ENCODE data around the gene UTP11. TPM values are rescaled to one million over a fixed set of nuclear protein-coding genes. Genes with fewer than 3 reads are reported as not detected.

UTP11 gene
- total RNA-seq, 1 experiment from 2014 or later, result 72.9 TPM

- no peak for DNase-seq (ENCODE audit: low read depth)
These were observed 33.1 kb downstream of the UTP11 start for GRCh38 chr1:38045401-38046332.

GRCh38 chr1:38046333-38046883 is 33.9 kb downstream of the UTP11 start, which contains the start of gene POU3F1:
POU3F1 (minus strand) TSS chr1:38046793; CDS start chr1:38046743, 50 bp downstream.
- DNase-seq (ENCODE audit: low read depth), result no peak

GRCh38 chr1:38046884-38047602 is 34.5 kb downstream of the UTP11 start:
- DNase-seq (ENCODE audit: low read depth), result peak; percentile 72

GRCh38 chr1:38047603-38048141 is 35.1 kb downstream of the UTP11 start:
- no peak for DNase-seq (ENCODE audit: low read depth)

- no peak for DNase-seq (ENCODE audit: low read depth)
These were observed 38.0 kb downstream of the UTP11 start for GRCh38 chr1:38050397-38051078.

DNA sequence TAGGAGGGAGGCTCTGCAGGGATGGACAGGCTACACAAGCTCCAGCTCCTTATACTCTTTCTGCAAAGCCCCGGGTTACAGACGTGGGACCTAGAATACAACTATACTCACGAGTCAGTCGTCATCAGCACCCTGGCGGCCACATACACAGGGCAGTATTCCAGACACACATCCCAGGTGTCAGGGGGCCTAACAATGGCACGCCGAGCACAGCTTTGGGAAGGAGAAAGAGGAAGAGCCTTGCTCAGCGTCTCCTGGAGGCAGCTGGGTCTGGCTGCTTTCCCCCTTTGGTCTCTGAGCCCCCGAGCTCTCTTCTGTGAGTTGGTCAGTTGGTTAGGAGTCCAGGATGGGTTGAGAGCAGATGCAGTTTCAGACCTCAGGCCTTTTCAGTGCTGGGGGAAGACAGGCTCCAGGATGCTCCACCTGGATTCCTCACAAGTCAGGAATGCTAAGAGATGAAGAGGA is 38.6 kb downstream of the UTP11 start:
- no peak for DNase-seq (ENCODE audit: low read depth)

- no peak for DNase-seq (ENCODE audit: low read depth)
These were observed 40.3 kb downstream of the UTP11 start for GRCh38 chr1:38052750-38053415.

DNA sequence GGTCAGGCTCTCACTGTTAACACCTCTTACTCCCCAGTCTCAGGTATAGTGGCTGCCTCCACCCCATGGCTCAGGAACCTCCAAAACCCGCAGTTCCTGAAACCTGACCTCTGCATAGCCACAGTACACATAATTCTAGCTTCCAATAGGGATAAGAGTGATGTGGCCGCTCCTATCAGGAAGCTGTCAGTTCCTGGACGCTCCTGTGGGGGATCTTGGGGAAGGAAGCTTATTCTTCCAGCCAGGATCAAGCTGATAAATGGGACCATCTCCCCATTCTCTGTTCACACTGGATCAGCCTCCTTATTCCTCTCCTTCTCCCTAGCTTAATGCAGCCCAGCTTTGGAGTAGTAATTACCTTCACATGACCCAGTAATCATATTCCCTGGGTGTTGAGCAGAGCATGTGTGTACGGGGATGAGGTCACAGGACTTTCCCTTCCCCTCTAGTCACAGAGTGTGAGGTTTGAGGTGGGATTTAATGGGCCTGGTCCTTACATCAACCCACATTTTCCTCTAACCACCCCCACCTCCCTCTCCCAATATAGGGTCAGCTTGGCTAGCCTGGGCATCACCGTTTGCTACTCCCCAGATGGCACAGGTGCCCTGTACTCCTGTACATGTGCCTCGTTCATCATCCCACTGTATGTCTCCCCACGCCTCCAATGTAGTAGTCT is 41.0 kb downstream of the UTP11 start:
- DNase-seq (ENCODE audit: low read depth), result no peak

DNA sequence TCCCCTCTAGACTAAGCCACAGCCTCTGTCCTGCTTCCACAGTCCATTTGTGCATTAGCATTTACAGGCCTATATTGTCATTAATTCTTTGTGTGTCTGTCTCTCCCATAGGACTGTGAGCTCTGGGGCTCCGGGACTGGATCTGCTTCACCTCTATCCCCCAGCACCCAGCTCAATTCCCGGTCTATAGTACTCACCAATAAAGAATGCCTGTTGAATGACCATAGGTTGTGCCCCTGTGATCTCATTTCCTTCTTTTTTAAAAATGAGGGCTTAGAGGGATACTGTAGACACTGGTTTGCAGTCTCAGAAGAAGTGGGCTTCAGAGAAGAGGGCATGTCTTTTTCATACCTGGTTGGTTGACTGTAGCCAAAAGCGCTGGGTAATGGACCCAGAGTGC is 42.9 kb downstream of the UTP11 start:
- no peak for DNase-seq (ENCODE audit: low read depth)

DNA sequence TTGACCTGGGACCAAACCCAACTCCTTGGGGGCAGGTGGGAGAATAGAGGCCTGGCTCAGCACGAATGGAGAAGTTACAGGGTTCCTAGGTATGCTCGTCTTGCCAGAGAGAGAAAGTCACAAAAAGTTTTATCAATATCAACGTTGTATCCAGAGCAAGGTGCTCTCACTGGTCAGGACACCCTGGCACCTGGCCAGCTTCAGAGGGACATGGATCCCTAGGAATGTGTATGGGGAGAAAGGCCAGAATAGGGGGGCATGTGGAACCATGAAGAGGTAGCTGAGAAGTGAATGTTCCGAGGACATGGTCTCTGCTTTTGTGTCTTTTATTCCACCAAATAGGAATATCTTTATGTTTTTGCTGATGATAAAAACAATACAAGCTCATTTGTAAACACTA is 43.4 kb downstream of the UTP11 start:
- no peak for DNase-seq (ENCODE audit: low read depth)

- no peak for DNase-seq (ENCODE audit: low read depth)
These were observed 47.2 kb downstream of the UTP11 start for GRCh38 chr1:38059635-38060250.

- DNase-seq (ENCODE audit: low read depth), result no peak
These were observed 48.0 kb downstream of the UTP11 start for GRCh38 chr1:38060498-38060897.

GRCh38 chr1:38061290-38061689 is 48.8 kb downstream of the UTP11 start:
- DNase-seq (ENCODE audit: low read depth), result no peak

- DNase-seq (ENCODE audit: low read depth), result no peak
These were observed 49.4 kb downstream of the UTP11 start for GRCh38 chr1:38061883-38062328.

- DNase-seq (ENCODE audit: low read depth), result no peak
These were observed 50.1 kb downstream of the UTP11 start for GRCh38 chr1:38062361-38063288.

- DNase-seq (ENCODE audit: low read depth), result no peak
These were observed 51.1 kb downstream of the UTP11 start for GRCh38 chr1:38063616-38064015.

- DNase-seq (ENCODE audit: low read depth), result peak; percentile 88
These were observed 51.8 kb downstream of the UTP11 start for GRCh38 chr1:38064197-38064903.
